ENCODE results near the gene ZNF662.
A peak's percentile ranks its signal among the peaks of the same experiment; 100 is the strongest.

The ZNF662 gene

GRCh38 chr3:42960282-42960681 lies 54.3 kb downstream of the ZNF662 start:
- no peak for TF ChIP-seq CTCF (IDR thresholded peaks at IDR 0.05; ENCODE audit: insufficient read depth, low read depth, low read length, missing control alignments)
- no peak overlapping the region for H3K4me3 ChIP-seq (ENCODE audit: low read length)
- peak; percentile 28 for DNase-seq (ENCODE audit: low read depth)

DNA sequence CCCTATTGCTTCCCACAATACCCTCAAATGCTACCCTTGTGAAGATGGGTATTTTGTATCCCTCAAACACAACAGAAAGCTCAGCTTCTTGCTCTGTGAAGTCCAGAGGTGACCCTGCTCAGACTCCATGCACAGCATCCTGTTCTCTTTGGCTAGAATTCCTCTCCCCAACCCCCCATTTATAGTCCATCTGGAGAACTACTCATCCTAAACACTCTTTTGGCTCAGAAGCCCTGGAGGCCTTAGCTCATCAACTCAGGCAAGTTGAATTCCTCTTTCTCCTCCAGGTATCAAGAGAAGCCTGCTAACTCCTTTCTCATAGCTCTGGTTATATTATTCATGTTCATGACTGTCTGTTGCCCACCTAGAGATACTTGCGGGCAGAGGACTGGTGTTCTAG lies 54.8 kb downstream of the ZNF662 start:
- no peak for DNase-seq (ENCODE audit: low read depth)
- no peak overlapping the region for H3K4me3 ChIP-seq (ENCODE audit: low read length)
- no peak for TF ChIP-seq CTCF (IDR thresholded peaks at IDR 0.05; ENCODE audit: insufficient read depth, low read depth, low read length, missing control alignments)

- DNase-seq (ENCODE audit: low read depth), result peak; percentile 62
- peak; percentile 71 for TF ChIP-seq CTCF (IDR thresholded peaks at IDR 0.05; ENCODE audit: insufficient read depth, low read depth, low read length, missing control alignments)
- H3K4me3 ChIP-seq (ENCODE audit: low read length), result no peak overlapping the region
These were observed 55.7 kb downstream of the ZNF662 start for GRCh38 chr3:42961633-42962032.

- no peak for TF ChIP-seq CTCF (IDR thresholded peaks at IDR 0.05; ENCODE audit: insufficient read depth, low read depth, low read length, missing control alignments)
- DNase-seq (ENCODE audit: low read depth), result no peak
- H3K4me3 ChIP-seq (ENCODE audit: low read length), result no peak overlapping the region
These were observed 57.3 kb downstream of the ZNF662 start for GRCh38 chr3:42963269-42963668.

DNA sequence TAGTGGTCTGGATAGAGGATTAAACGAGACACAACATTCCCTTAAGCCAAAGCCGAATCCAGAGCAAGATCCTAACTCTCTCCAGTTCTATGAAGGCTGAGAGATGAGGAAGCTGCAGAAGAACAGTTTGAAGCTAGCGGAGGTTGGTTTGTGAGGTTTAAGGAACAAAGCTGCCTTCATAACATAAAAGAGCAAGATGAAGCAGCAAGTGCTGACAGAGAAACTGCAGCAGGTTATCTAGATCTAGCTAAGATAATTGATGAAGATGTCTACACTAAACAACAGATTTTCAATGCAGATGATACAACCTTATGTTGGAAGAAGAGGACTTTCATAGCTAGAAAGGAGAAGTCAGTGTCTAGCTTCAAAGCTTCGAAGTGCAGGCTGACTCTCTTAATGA lies 58.3 kb downstream of the ZNF662 start:
- DNase-seq (ENCODE audit: low read depth), result no peak
- no peak for TF ChIP-seq CTCF (IDR thresholded peaks at IDR 0.05; ENCODE audit: insufficient read depth, low read depth, low read length, missing control alignments)
- H3K4me3 ChIP-seq (ENCODE audit: low read length), result no peak overlapping the region

Measured in epithelial cell of esophagus (primary cell).